Eye (tissue), 1 donor: ENCODE measurements around the gene PSME2.

Experiments
- DNase-seq: peaks from one replicate; pipeline ENCODE4 v3.0.0-alpha.2; 2015

The PSME2 gene

DNA sequence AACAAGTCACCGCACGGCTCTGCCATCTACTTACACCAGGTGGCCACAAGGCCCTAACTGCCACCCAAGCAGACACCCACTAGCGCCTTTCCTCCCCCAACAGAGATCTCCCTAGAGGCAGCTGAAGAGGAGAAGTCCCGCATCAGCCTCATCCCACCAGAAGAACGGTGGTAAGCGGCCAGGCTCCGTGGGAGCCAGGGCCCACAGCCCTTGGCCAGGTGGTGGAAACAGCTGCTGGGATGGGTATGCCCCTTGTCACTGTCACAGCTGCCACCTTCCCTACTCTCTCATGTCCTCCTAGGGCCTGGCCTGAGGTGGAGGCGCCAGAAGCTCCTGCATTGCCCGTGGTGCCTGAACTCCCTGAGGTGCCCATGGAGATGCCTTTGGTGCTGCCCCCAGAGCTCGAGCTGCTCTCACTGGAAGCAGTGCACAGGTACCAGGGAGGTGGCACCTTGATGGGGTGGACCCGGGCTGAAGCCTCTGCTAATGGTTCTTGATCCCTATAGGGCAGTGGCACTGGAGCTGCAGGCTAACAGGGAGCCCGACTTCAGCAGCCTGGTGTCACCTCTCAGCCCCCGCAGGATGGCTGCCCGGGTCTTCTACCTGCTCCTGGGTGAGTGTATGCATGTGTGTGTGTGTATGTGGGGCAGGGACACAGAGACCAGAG, 33.0 kb upstream of the PSME2 start:
- DNase-seq: no peak

GRCh38 chr14:24178399-24179178, 32.2 kb upstream of the PSME2 start:
- DNase-seq: no peak

DNA sequence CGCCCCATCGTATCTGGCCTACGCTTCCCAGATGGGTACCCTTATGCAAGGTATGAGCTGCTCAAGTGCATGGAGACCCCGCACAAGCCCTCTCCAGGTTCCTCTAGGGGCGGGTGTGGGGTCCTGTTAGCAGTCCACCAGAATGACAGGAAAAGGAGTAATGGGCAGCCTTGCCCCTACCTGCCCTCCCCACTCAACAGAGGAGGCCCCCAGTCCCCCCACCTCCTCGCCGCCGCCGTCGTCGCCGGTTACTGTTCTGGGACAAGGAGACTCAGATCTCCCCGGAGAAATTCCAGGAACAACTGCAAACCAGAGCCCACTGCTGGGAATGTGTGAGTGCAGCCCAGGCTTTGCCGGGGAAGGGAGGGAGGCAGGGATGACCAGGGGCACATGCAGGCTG, 31.5 kb upstream of the PSME2 start:
- DNase-seq: no peak

- DNase-seq: no peak
Measured at GRCh38 chr14:24177041-24177825, 30.8 kb upstream of the PSME2 start.

GRCh38 chr14:24176599-24176998, 30.2 kb upstream of the PSME2 start:
- DNase-seq: no peak

DNA sequence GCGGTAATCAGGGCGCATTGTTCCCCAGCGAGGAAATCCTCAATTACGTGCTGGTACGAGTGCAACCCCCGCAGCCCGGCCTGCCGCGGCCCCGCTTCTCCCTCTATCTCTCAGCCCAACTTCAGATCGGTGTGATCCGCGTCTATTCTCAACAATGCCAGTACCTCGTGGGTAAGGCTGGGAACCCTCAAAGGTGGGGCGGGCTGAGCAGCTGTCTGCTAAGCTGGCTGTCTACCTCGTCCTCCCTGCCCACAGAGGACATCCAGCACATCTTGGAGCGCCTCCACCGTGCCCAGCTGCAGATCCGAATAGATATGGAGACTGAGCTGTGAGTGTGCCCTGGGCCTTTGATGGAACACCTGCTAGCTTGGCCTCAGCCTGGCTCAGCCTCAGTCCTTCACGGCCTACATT, 26.5 kb upstream of the PSME2 start:
- DNase-seq: no peak

DNA sequence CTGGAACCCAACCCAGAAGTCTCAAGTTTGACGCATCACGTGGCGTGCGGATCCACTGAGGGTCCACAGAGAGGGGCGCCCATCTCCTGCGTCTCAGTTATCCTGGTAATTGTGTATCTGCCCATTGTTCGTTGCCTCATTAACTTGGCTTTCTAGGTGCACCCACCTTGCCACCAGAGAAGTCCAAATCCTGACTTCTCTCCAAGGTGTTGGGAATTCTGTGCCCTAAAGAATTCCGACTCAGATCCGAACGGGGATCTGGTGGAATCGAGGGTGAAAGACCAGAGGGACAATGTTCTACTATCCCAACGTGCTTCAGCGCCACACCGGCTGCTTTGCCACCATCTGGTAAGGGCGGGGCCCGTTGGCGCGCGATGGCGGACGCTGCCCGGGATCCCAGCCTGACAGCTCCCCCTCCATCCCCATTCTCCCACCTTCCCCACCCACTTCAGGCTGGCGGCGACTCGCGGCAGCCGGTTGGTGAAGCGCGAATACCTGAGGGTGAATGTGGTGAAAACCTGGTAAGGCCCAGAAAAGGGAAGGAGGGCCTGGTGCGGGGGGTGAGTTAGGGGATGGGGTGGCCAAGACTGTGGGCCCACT, 26.0 kb upstream of the PSME2 start:
- DNase-seq: no peak

GRCh38 chr14:24171422-24172260, 25.2 kb upstream of the PSME2 start, which contains the start of gene REC8:
Gene REC8 (plus strand): TSS chr14:24172080. CDS start chr14:24172553, 473 bp downstream.
- peak; percentile 99 for DNase-seq

DNA sequence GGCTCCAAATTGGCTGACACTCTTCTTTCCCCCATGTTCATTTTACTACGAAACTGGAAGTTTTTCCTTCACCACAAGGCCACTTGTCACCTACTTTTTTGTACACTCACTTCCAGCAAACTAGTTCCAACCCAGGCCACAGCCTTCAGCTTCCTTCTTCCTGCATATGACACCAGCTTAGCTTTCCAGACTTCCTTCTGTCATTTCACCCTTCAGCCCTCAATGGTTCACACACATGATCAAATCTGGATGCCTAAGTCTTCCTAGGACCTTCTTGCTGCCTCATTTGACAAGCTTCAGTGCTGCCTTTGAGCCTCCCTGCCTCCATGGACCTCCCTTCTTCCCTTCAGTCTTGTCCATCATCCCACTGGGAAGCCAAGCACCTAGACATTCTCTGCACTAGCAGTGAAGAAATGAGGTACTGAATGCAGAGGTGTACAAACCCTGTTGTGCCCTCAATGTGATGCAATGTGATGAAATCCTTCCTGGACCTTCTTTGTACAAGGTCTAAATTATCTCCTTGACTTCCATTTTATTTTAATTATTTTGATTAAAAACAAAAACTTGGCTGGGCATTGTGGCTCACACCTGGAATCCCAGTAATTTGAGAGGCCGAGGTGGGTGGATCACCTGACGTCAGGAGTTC, 21.2 kb upstream of the PSME2 start:
- no peak for DNase-seq

GRCh38 chr14:24165785-24166184, 19.4 kb upstream of the PSME2 start:
- no peak for DNase-seq

GRCh38 chr14:24164518-24164991, 18.1 kb upstream of the PSME2 start:
- DNase-seq: no peak

GRCh38 chr14:24162093-24162492, 15.7 kb upstream of the PSME2 start:
- no peak for DNase-seq

GRCh38 chr14:24160850-24161804, 14.7 kb upstream of the PSME2 start, which contains the start of gene IRF9:
Gene IRF9 (plus strand): TSS chr14:24161265. CDS start chr14:24162145, 880 bp downstream.
- peak; percentile 98 for DNase-seq

- no peak for DNase-seq
Measured at GRCh38 chr14:24160499-24160849, 14.1 kb upstream of the PSME2 start.

DNA sequence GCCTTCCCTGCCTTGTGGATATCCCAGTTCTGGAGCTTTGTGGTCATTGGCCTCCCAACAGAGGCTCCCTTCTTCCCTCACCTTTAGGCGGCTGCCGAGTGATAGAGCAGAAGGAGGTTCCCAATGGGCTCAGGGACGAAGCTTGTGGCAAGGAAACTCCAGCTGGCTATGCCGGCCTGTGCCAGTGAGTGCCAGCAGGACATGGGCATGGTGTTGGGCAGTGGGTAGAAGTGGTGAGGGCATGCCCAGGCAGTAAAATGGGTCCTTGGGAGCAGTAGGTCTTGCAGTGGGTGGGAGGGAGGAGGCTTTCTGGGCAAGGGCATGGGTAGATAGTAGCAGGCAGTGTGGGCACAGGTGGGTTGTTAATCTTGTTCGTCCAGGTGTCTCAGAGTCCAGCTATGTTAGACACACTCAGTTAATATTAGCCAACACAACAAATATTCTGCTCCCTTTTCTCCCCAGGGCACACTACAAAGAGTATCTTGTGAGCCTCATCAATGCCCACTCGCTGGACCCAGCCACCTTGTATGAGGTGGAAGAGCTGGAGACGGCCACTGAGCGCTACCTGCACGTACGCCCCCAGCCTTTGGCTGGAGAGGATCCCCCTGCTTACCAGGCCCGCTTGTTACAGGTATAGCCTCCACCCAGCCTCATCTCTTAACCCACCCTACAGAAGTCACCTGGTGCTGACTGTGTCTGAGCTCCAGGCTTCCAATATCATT, 13.5 kb upstream of the PSME2 start:
- DNase-seq: no peak

DNA sequence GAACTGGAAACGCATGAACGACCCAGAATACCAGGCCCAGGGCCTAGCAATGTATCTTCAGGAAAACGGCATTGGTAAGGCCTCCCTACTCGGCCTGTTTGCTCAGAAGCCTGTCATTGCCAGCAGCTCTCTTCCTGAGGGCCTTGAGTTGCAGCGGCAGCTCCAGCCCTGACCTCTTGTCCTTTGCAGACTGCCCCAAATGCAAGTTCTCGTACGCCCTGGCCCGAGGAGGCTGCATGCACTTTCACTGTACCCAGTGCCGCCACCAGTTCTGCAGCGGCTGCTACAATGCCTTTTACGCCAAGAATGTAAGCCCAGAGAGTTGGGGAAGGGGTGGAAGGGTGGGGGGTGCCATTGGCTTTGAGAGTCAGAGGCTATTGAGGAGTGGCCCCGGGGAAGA, 10.9 kb upstream of the PSME2 start:
- DNase-seq: no peak

- no peak for DNase-seq
Measured at GRCh38 chr14:24156840-24157239, 10.4 kb upstream of the PSME2 start.

DNA sequence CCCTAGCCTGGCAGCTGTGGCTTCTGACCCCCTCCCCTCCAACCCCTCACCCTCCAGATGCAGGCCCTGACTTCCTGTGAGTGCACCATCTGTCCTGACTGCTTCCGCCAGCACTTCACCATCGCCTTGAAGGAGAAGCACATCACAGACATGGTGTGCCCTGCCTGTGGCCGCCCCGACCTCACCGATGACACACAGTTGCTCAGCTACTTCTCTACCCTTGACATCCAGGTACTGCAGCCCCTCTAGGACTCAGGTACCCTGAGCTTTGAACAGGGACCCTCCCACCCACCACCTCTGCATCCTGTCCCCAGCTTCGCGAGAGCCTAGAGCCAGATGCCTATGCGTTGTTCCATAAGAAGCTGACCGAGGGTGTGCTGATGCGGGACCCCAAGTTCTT, 8.7 kb upstream of the PSME2 start:
- DNase-seq: no peak

- no peak for DNase-seq
Measured at GRCh38 chr14:24151404-24152080, 5.1 kb upstream of the PSME2 start.
